ENCODE results near the gene MEGF8. TPM values are rescaled to one million over a fixed set of nuclear protein-coding genes. Genes with fewer than 3 reads are reported as not detected.

Gene MEGF8
- total and polyA plus RNA-seq, 4 donors, result 6.0 to 21.7 (median 11.1) TPM

- H3K9me3 ChIP-seq (ENCODE audit: control insufficient read depth in 4 of 4, insufficient read depth in 3 of 4, low read length in 3 of 4), result no peaks in the 10 kb centered on the region
- ATAC-seq (ENCODE audit: insufficient read depth, low FRiP score), result no peak
Measured at GRCh38 chr19:42291435-42291810, 34.0 kb upstream of the MEGF8 start.

GRCh38 chr19:42292042-42292960 is 33.1 kb upstream of the MEGF8 start:
- no peak for TF ChIP-seq CTCF (IDR thresholded peaks at IDR 0.05; ENCODE audit: control extremely low read depth, extremely low read depth)
- H3K36me3 ChIP-seq (ENCODE audit: control insufficient read depth in 4 of 4, insufficient read depth in 4 of 4, low read length in 4 of 4), result peaks cover 14 to 82% (median 42%) of the 10 kb centered on the region in 4 donors
- H3K27me3 ChIP-seq (ENCODE audit: control insufficient read depth in 3 of 3, insufficient read depth in 3 of 3, low read length in 2 of 3), result no peaks in the 10 kb centered on the region
- ATAC-seq (ENCODE audit: insufficient read depth, low FRiP score) (no peak), DNase-seq (no peak)
- no peaks in the 10 kb centered on the region for H3K4me1 ChIP-seq (ENCODE audit: control insufficient read depth in 5 of 5, insufficient read depth in 5 of 5, low read length in 5 of 5)
- H3K4me3 ChIP-seq, result no peak overlapping the region
- H3K27ac ChIP-seq (ENCODE audit: low read depth in 1 of 2, low read length in 1 of 2), result no peak overlapping the region
- 92 to 94% methylated on average over 26 to 27 of the region's 27 CpGs for WGBS, 2 donors
- H3K9ac ChIP-seq (ENCODE audit: insufficient read depth in 1 of 2, low read length in 2 of 2), result no peak overlapping the region
- no peaks in the 10 kb centered on the region for H3K9me3 ChIP-seq (ENCODE audit: control insufficient read depth in 4 of 4, insufficient read depth in 3 of 4, low read length in 3 of 4)

More at GRCh38 chr19:42291435-42291810, 34.0 kb upstream of the MEGF8 start:
- Histone ChIP-seq H3K27ac (ENCODE audit: low read depth in 1 of 2, low read length in 1 of 2) (no peak overlapping the region), H3K4me3 (no peak overlapping the region), H3K9ac (ENCODE audit: insufficient read depth in 1 of 2, low read length in 2 of 2) (no peak overlapping the region), H3K4me1 (ENCODE audit: control insufficient read depth in 5 of 5, insufficient read depth in 5 of 5, low read length in 5 of 5) (peaks cover 0 to 6% (median 0%) of the 10 kb centered on the region in 5 donors), H3K36me3 (ENCODE audit: control insufficient read depth in 4 of 4, insufficient read depth in 4 of 4, low read length in 4 of 4) (peaks cover 14 to 87% (median 40%) of the 10 kb centered on the region in 4 donors), H3K27me3 (ENCODE audit: control insufficient read depth in 3 of 3, insufficient read depth in 3 of 3, low read length in 2 of 3) (no peaks in the 10 kb centered on the region)
- DNase-seq, result no peak
- WGBS, 2 donors, result 78 to 79% methylated on average over 9 of the region's 9 CpGs
- TF ChIP-seq CTCF (IDR thresholded peaks at IDR 0.05; ENCODE audit: control extremely low read depth, extremely low read depth), result no peak

- H3K27ac ChIP-seq (ENCODE audit: low read depth in 1 of 2, low read length in 1 of 2), result no peak overlapping the region
- DNase-seq (no peak), ATAC-seq (ENCODE audit: insufficient read depth, low FRiP score) (no peak)
- no peaks in the 10 kb centered on the region for H3K27me3 ChIP-seq (ENCODE audit: control insufficient read depth in 3 of 3, insufficient read depth in 3 of 3, low read length in 2 of 3)
- TF ChIP-seq CTCF (IDR thresholded peaks at IDR 0.05; ENCODE audit: control extremely low read depth, extremely low read depth), result no peak
- no peaks in the 10 kb centered on the region for H3K9me3 ChIP-seq (ENCODE audit: control insufficient read depth in 4 of 4, insufficient read depth in 3 of 4, low read length in 3 of 4)
- H3K36me3 ChIP-seq (ENCODE audit: control insufficient read depth in 4 of 4, insufficient read depth in 4 of 4, low read length in 4 of 4), result peaks cover 14 to 75% (median 36%) of the 10 kb centered on the region in 4 donors
- no peak overlapping the region for H3K9ac ChIP-seq (ENCODE audit: insufficient read depth in 1 of 2, low read length in 2 of 2)
- 92 to 97% methylated on average over 14 of the region's 14 CpGs for WGBS, 2 donors
- H3K4me3 ChIP-seq, result no peak overlapping the region
- H3K4me1 ChIP-seq (ENCODE audit: control insufficient read depth in 5 of 5, insufficient read depth in 5 of 5, low read length in 5 of 5), result no peaks in the 10 kb centered on the region
Measured at GRCh38 chr19:42292963-42293362, 32.5 kb upstream of the MEGF8 start.

Data from lung (tissue), 12 donors.